DMS153 treated with DMSO at 0.1 percent for 48 hours (cell line): Measurements from ENCODE around the gene MAT2A.
"Not testable (repeated sequence)": the region's sequence is repeated elsewhere in the genome, so short reads cannot be mapped to it uniquely, and the experiment has no call there.

Source experiments
- DNase-seq: peaks from one replicate; lab custom pipeline; 2025; ENCODE audit not compliant: unreplicated experiment; lab: John Stamatoyannopoulos, UW

Gene MAT2A

GRCh38 chr2:85547089-85547858 lies 8.3 kb downstream of the MAT2A start:
- no peak for DNase-seq

GRCh38 chr2:85547859-85548607 lies 9.1 kb downstream of the MAT2A start:
- DNase-seq, result no peak

- no peak for DNase-seq
Observed at GRCh38 chr2:85548608-85548900, 9.6 kb downstream of the MAT2A start.

GRCh38 chr2:85549095-85549494 lies 10.1 kb downstream of the MAT2A start:
- no peak for DNase-seq

GRCh38 chr2:85549826-85550225 lies 10.9 kb downstream of the MAT2A start:
- no peak for DNase-seq

- no peak for DNase-seq
Observed at GRCh38 chr2:85550486-85550885, 11.5 kb downstream of the MAT2A start.

- peak; percentile 69 for DNase-seq
Observed at GRCh38 chr2:85551698-85552678, 13.0 kb downstream of the MAT2A start.

- no peak for DNase-seq
Observed at GRCh38 chr2:85553184-85553583, 14.2 kb downstream of the MAT2A start.

GRCh38 chr2:85554980-85555612 lies 16.1 kb downstream of the MAT2A start:
- DNase-seq, result no peak

- DNase-seq, result no peak
Observed at GRCh38 chr2:85557130-85557529, 18.2 kb downstream of the MAT2A start.

GRCh38 chr2:85558160-85558559 lies 19.2 kb downstream of the MAT2A start:
- no peak for DNase-seq

GRCh38 chr2:85560403-85560726 lies 21.4 kb downstream of the MAT2A start:
- DNase-seq, result not testable (repeated sequence)

GRCh38 chr2:85560812-85561279 lies 21.9 kb downstream of the MAT2A start:
- DNase-seq, result no peak

- peak; percentile 90 for DNase-seq
Observed at GRCh38 chr2:85561280-85562212, 22.6 kb downstream of the MAT2A start, which contains the start of gene GGCX. GGCX (minus strand) TSS chr2:85561493; CDS start chr2:85561428, 65 bp downstream.

GRCh38 chr2:85564144-85564563 lies 25.2 kb downstream of the MAT2A start:
- no peak for DNase-seq

- no peak for DNase-seq
Observed at GRCh38 chr2:85566265-85566664, 27.3 kb downstream of the MAT2A start.

GRCh38 chr2:85575739-85576138 lies 36.8 kb downstream of the MAT2A start:
- no peak for DNase-seq

GRCh38 chr2:85577063-85577385 lies 38.1 kb downstream of the MAT2A start:
- no peak for DNase-seq

- DNase-seq, result peak; percentile 36
Observed at GRCh38 chr2:85577386-85578242, 38.6 kb downstream of the MAT2A start, which contains the start of gene VAMP8. VAMP8 (plus strand) TSS chr2:85577586; CDS start chr2:85577647, 61 bp downstream.
